HEK293 (cell line): ENCODE data around the gene PDE4D.
A peak's percentile ranks its signal among the peaks of the same experiment; 100 is the strongest.

ENCODE experiments used
- CTCF ChIA-PET: fragments of 350-600 bp; formaldehyde crosslinking; extraction: SDS; loops from one replicate; lab custom pipeline; 2021; ENCODE audit warnings: antibody characterized with exemption; lab: Yijun Ruan, JAX
- POLR2A ChIA-PET: fragments of 300-600 bp; formaldehyde crosslinking; extraction: SDS; loops from one replicate; lab custom pipeline; 2020; ENCODE audit warnings: antibody characterized with exemption, inconsistent platforms; lab: Yijun Ruan, JAX
- H3K27ac ChIP-seq: fragments of 200-500 bp; sonication (Bioruptor generic); 2 replicates; pipeline ENCODE4 v1.5.1; 2014; ENCODE audit warnings: low read depth, low read length, control low read depth, inconsistent platforms; ENCODE audit errors: extremely low read depth
- H3K36me3 ChIP-seq, 2 experiments: fragments of 200-500 bp in 1 of 2; sonication (Bioruptor generic) in 1 of 2; 1 replicate in 1 of 2; 2 replicates in 1 of 2; pipeline ENCODE4 v1.5.1; 2014 to 2017; ENCODE audit warnings: inconsistent platforms in 2 of 2, low read length in 2 of 2; ENCODE audit not compliant: control insufficient read depth in 2 of 2, insufficient read depth in 1 of 2
- H3K4me1 ChIP-seq: fragments of 200-500 bp; sonication (Bioruptor generic); 2 replicates; pipeline ENCODE4 v1.5.1; 2014; ENCODE audit warnings: mild to moderate bottlenecking, low read length, inconsistent platforms; ENCODE audit not compliant: control insufficient read depth, insufficient read depth
- H3K4me3 ChIP-seq: 2 replicates; pipeline ENCODE4 v1.5.1; 2011; ENCODE audit warnings: low read depth, mild to moderate bottlenecking, control low read depth, low read length, moderate library complexity
- H3K9me3 ChIP-seq: fragments of 200-500 bp; sonication (Bioruptor generic); 2 replicates; pipeline ENCODE4 v1.5.1; 2014; ENCODE audit warnings: low read depth, low read length, inconsistent platforms; ENCODE audit not compliant: control insufficient read depth, insufficient read depth
- FEZF1 ChIP-seq: fragments of 450-650 bp; formaldehyde crosslinking; IDR thresholded peaks from 2 replicates; pipeline ENCODE4 v1.5.1; 2016; ENCODE audit warnings: missing biosample characterization, missing genetic modification characterization
- GLI2 ChIP-seq: fragments of 450-650 bp; formaldehyde crosslinking; IDR thresholded peaks from 2 replicates; pipeline ENCODE4; 2017; ENCODE audit warnings: missing biosample characterization, missing genetic modification characterization, low read depth, borderline replicate concordance
- KLF1 ChIP-seq: fragments of 450-650 bp; formaldehyde crosslinking; IDR thresholded peaks from 2 replicates; pipeline ENCODE4 v1.5.1; 2016; ENCODE audit warnings: missing biosample characterization, missing genetic modification characterization
- KLF9 ChIP-seq: fragments of 450-650 bp; formaldehyde crosslinking; IDR thresholded peaks from 2 replicates; pipeline ENCODE4 v1.5.1; 2016; ENCODE audit warnings: missing biosample characterization, missing genetic modification characterization, low read depth
- MEIS1 ChIP-seq: sonication (generic); formaldehyde crosslinking; IDR thresholded peaks from 2 replicates; pipeline ENCODE4 v1.8.1; 2022; ENCODE audit warnings: missing genetic modification reagents, mild to moderate bottlenecking, borderline replicate concordance
- MZF1 ChIP-seq: fragments of 450-650 bp; formaldehyde crosslinking; IDR thresholded peaks from 2 replicates; pipeline ENCODE4 v1.5.1; 2017; ENCODE audit warnings: missing biosample characterization, missing genetic modification characterization, borderline replicate concordance
- PRDM10 ChIP-seq: fragments of 450-650 bp; formaldehyde crosslinking; IDR thresholded peaks from 2 replicates; pipeline ENCODE4 v1.5.1; 2016; ENCODE audit warnings: missing biosample characterization, missing genetic modification characterization
- SETDB1 ChIP-seq: IDR thresholded peaks from one replicate; pipeline ENCODE4 v1.6.1; 2017; ENCODE audit warnings: mild to moderate bottlenecking, low read length, moderate library complexity, mixed read lengths; ENCODE audit not compliant: insufficient read length
- ZBTB1 ChIP-seq: fragments of 450-650 bp; formaldehyde crosslinking; IDR thresholded peaks from 2 replicates; pipeline ENCODE4 v1.5.1; 2016; ENCODE audit warnings: missing biosample characterization, missing genetic modification characterization
- ZBTB21 ChIP-seq: fragments of 450-650 bp; formaldehyde crosslinking; IDR thresholded peaks from 2 replicates; pipeline ENCODE4 v1.5.1; 2017; ENCODE audit warnings: missing biosample characterization, missing genetic modification characterization
- ZBTB8A ChIP-seq: fragments of 450-650 bp; formaldehyde crosslinking; IDR thresholded peaks from 2 replicates; pipeline ENCODE4 v1.5.1; 2016; ENCODE audit warnings: missing biosample characterization, missing genetic modification characterization
- ZFHX2 ChIP-seq: fragments of 450-650 bp; formaldehyde crosslinking; conservative IDR thresholded peaks from 2 replicates; pipeline ENCODE4 v1.5.1; 2016; ENCODE audit warnings: missing biosample characterization, missing genetic modification characterization
- ZNF112 ChIP-seq: fragments of 450-650 bp; formaldehyde crosslinking; IDR thresholded peaks from 2 replicates; pipeline ENCODE4 v1.5.0; 2017; ENCODE audit warnings: missing biosample characterization, missing genetic modification characterization
- ZNF114 ChIP-seq: fragments of 450-650 bp; formaldehyde crosslinking; IDR thresholded peaks from 2 replicates; pipeline ENCODE4 v1.5.0; 2017; ENCODE audit warnings: missing biosample characterization, missing genetic modification characterization
- ZNF140 ChIP-seq: fragments of 450-650 bp; formaldehyde crosslinking; IDR thresholded peaks from 2 replicates; pipeline ENCODE4 v1.5.1; 2016; ENCODE audit warnings: missing biosample characterization, missing genetic modification characterization
- ZNF202 ChIP-seq: fragments of 450-650 bp; formaldehyde crosslinking; IDR thresholded peaks from 2 replicates; pipeline ENCODE4 v1.5.1; 2016; ENCODE audit warnings: missing biosample characterization, missing genetic modification characterization, borderline replicate concordance
- ZNF214 ChIP-seq: fragments of 450-650 bp; formaldehyde crosslinking; IDR thresholded peaks from 2 replicates; pipeline ENCODE4 v1.5.1; 2017; ENCODE audit warnings: missing biosample characterization, mild to moderate bottlenecking, missing genetic modification characterization, borderline replicate concordance
- ZNF23 ChIP-seq: fragments of 450-650 bp; formaldehyde crosslinking; IDR thresholded peaks from 2 replicates; pipeline ENCODE4 v1.5.1; 2016; ENCODE audit warnings: missing biosample characterization, missing genetic modification characterization, borderline replicate concordance
- ZNF433 ChIP-seq: fragments of 450-650 bp; formaldehyde crosslinking; IDR thresholded peaks from 2 replicates; pipeline ENCODE4 v1.5.1; 2016; ENCODE audit warnings: missing biosample characterization, missing genetic modification characterization, low read depth
- ZNF449 ChIP-seq: fragments of 450-650 bp; formaldehyde crosslinking; IDR thresholded peaks from 2 replicates; pipeline ENCODE4 v1.5.1; 2017; ENCODE audit warnings: missing biosample characterization, mild to moderate bottlenecking, missing genetic modification characterization, moderate library complexity
- ZNF48 ChIP-seq: fragments of 450-650 bp; formaldehyde crosslinking; IDR thresholded peaks from 2 replicates; pipeline ENCODE4 v1.5.1; 2016; ENCODE audit warnings: missing biosample characterization, missing genetic modification characterization
- ZNF560 ChIP-seq: fragments of 450-650 bp; formaldehyde crosslinking; IDR thresholded peaks from 2 replicates; pipeline ENCODE4 v1.5.1; 2017; ENCODE audit warnings: missing biosample characterization, missing genetic modification characterization, borderline replicate concordance
- ZNF580 ChIP-seq: fragments of 450-650 bp; formaldehyde crosslinking; IDR thresholded peaks from 2 replicates; pipeline ENCODE4 v1.5.1; 2016; ENCODE audit warnings: missing biosample characterization, missing genetic modification characterization
- ZNF837 ChIP-seq: fragments of 450-650 bp; formaldehyde crosslinking; IDR thresholded peaks from 2 replicates; pipeline ENCODE4 v1.5.1; 2016; ENCODE audit warnings: missing biosample characterization, missing genetic modification characterization
- TF ChIP-seq, protein P1 (sequence below): fragments of 450-650 bp; formaldehyde crosslinking; IDR thresholded peaks from 2 replicates; pipeline ENCODE4 v1.5.1; 2016; ENCODE audit warnings: missing biosample characterization, missing genetic modification characterization
- TF ChIP-seq, protein P2 (sequence below): fragments of 450-650 bp; formaldehyde crosslinking; IDR thresholded peaks from 2 replicates; pipeline ENCODE4 v1.5.1; 2016; ENCODE audit warnings: missing biosample characterization, missing genetic modification characterization

Gene PDE4D

DNA sequence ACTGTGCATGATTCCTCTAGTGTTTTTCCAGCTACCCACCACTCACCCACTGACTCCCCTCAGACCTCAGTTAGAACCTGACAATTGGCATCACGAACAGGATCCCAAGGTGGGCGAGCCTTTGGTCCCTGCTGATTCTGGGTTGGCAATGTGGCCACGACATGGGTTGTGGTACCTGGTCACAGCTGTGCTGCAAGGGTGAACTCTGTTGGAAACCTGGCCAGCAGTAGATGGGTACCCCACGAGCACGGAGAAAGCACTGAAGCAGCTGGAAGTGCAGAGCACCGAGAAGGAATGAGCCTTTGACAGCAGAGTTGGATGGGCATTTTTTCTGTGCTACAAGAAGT lies 180.1 kb downstream of the PDE4D start:
- TF ChIP-seq, protein P1, sequence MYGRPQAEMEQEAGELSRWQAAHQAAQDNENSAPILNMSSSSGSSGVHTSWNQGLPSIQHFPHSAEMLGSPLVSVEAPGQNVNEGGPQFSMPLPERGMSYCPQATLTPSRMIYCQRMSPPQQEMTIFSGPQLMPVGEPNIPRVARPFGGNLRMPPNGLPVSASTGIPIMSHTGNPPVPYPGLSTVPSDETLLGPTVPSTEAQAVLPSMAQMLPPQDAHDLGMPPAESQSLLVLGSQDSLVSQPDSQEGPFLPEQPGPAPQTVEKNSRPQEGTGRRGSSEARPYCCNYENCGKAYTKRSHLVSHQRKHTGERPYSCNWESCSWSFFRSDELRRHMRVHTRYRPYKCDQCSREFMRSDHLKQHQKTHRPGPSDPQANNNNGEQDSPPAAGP = no peak
- no peak for TF ChIP-seq ZNF433 (tag by site-specific recombination)
- TF ChIP-seq MZF1 (tag by site-specific recombination) = no peak
- no peak for TF ChIP-seq ZBTB8A (tag by site-specific recombination)
- TF ChIP-seq FEZF1 (tag by site-specific recombination) = no peak
- no peak for TF ChIP-seq ZNF114
- TF ChIP-seq ZNF580 (tag by site-specific recombination) = no peak
- TF ChIP-seq, protein P2, sequence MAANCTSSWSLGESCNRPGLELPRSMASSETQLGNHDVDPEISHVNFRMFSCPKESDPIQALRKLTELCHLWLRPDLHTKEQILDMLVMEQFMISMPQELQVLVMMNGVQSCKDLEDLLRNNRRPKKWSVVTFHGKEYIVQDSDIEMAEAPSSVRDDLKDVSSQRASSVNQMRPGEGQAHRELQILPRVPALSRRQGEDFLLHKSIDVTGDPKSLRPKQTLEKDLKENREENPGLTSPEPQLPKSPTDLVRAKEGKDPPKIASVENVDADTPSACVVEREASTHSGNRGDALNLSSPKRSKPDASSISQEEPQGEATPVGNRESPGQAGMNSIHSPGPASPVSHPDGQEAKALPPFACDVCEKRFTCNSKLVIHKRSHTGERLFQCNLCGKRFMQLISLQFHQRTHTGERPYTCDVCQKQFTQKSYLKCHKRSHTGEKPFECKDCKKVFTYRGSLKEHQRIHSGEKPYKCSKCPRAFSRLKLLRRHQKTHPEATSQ (tag by site-specific recombination) = no peak
- peak; percentile 82 for TF ChIP-seq SETDB1
- no peak for TF ChIP-seq ZBTB21 (tag by site-specific recombination)
- no peak for TF ChIP-seq ZNF140 (tag by site-specific recombination)
- TF ChIP-seq ZNF214 = no peak
- TF ChIP-seq ZNF23 (tag by site-specific recombination) = no peak
- 0 out of 2 replicates have a peak, but pooled peaks have one; percentile 0 for TF ChIP-seq ZNF112 (tag by site-specific recombination)
- TF ChIP-seq ZNF449 (tag by site-specific recombination) = no peak
- no peak for TF ChIP-seq KLF9
- Histone ChIP-seq H3K27ac (no peak overlapping the region), H3K9me3 (no peaks in the 10 kb centered on the region), H3K4me3 (no peak overlapping the region), H3K36me3 (no peaks in the 10 kb centered on the region), H3K4me1 (peaks cover 11% of the 10 kb centered on the region; the same call in 1 of the 2 replicates)
- POLR2A ChIA-PET = no interaction called here
- CTCF ChIA-PET = interaction anchor here (1.2 kb wide), 1 partner anchor 10 kb away, joined by 3 read pairs; no protein-coding TSS in a partner anchor

DNA sequence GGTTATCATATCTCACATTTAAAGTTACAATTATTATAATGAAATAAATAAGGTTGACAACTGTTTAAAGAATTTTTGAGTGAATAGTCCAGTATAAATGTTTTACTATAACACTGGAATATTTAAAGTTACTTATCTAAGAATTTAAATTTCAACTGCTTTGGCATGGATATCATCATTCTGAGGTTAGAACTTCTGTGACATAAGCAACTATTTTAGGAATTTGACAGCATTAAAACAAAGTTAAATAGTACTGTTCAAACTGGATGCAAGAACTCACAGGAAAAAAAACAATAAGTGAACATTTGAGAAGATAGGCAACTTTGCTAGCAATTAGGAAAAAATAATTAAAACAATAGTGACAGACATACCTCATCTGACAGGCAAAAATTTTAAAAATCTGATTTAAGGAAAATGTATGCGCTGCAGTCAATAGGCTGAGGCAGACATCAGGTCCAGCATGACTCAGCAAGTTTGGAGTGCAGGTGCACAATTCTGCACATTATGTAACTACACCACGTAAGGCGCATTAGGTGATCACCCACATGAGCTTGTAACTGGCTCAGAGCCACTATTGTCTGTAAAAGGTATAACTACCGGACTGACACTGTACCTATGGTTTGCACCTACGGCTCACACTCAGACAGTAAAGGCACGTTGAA lies 180.6 kb downstream of the PDE4D start:
- no peak overlapping the region for H3K27ac ChIP-seq
- POLR2A ChIA-PET = no interaction called here
- CTCF ChIA-PET = interaction anchor here (1.2 kb wide), 1 partner anchor 11 kb away, joined by 3 read pairs; no protein-coding TSS in a partner anchor
- TF ChIP-seq PRDM10 (tag by site-specific recombination) = no peak
- TF ChIP-seq ZBTB1 (tag by site-specific recombination) = no peak
- TF ChIP-seq ZNF48 (tag by site-specific recombination) = no peak
- TF ChIP-seq KLF1 (tag by site-specific recombination) = no peak
- no peak for TF ChIP-seq ZFHX2 (tag by site-specific recombination)
- TF ChIP-seq GLI2 (tag by site-specific recombination) = no peak
- no peak for TF ChIP-seq ZNF560 (tag by site-specific recombination)
- peak; percentile 75 for TF ChIP-seq ZNF202 (tag by site-specific recombination)
- no peak for TF ChIP-seq MEIS1 (CRISPR knock-in tag)
- TF ChIP-seq ZNF837 (tag by site-specific recombination) = no peak

More for the DNA sequence above, 180.6 kb downstream of the PDE4D start:
- Histone ChIP-seq H3K9me3 (no peaks in the 10 kb centered on the region), H3K36me3 (no peaks in the 10 kb centered on the region), H3K4me3 (no peak overlapping the region), H3K4me1 (peaks cover 11% of the 10 kb centered on the region; the same call in 1 of the 2 replicates)
